ENCODE data around the gene MTCH1.

DNA sequence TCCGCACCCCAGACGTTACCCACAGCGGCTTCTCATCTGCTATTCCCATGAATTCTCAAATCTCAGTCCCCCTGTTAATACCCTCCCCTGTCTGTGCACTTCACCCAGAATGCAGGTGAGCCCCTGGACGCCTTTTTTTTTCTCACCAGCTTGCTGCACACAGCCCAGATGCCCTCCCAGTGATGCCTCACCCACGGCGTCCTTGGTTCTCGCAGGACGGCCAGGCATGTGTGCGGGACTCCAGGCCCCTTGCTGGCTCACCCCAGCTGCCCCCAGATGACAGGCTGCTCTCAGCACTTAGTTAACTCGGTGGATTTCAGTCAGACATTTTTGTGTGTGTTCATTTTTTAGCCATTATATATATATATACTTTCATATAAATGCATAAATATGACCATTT, 56.8 kb downstream of the MTCH1 start:
- TF ChIP-seq, protein P1, sequence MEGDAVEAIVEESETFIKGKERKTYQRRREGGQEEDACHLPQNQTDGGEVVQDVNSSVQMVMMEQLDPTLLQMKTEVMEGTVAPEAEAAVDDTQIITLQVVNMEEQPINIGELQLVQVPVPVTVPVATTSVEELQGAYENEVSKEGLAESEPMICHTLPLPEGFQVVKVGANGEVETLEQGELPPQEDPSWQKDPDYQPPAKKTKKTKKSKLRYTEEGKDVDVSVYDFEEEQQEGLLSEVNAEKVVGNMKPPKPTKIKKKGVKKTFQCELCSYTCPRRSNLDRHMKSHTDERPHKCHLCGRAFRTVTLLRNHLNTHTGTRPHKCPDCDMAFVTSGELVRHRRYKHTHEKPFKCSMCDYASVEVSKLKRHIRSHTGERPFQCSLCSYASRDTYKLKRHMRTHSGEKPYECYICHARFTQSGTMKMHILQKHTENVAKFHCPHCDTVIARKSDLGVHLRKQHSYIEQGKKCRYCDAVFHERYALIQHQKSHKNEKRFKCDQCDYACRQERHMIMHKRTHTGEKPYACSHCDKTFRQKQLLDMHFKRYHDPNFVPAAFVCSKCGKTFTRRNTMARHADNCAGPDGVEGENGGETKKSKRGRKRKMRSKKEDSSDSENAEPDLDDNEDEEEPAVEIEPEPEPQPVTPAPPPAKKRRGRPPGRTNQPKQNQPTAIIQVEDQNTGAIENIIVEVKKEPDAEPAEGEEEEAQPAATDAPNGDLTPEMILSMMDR (IDR thresholded peaks at IDR 0.05): no peak
- no peak for TF ChIP-seq POLR2A (IDR thresholded peaks at IDR 0.05)
- TF ChIP-seq POLR2AphosphoS5 (IDR thresholded peaks at IDR 0.05): no peak

All from sigmoid colon (tissue), 4 donors.